Fibroblast of peridontal ligament (primary cell): Measurements from ENCODE around the gene SPATA33.

ENCODE experiments used
- DNase-seq: peaks from one replicate; pipeline ENCODE4 v3.0.0-alpha.2; 2010; ENCODE audit errors: extremely low read depth

SPATA33 gene

GRCh38 chr16:89657442-89658220 lies at the start of gene SPATA33, which contains the start of gene CHMP1A:
SPATA33 (plus strand) TSS chr16:89657836; CDS start chr16:89657912, 76 bp downstream.
CHMP1A (minus strand) TSS chr16:89657708; CDS start chr16:89657588, 120 bp downstream.
- peak; percentile 78 for DNase-seq

- no peak for DNase-seq
These were observed 49.5 kb upstream of the SPATA33 start for GRCh38 chr16:89607937-89608740.

GRCh38 chr16:89610108-89610453 lies 47.6 kb upstream of the SPATA33 start:
- no peak for DNase-seq

GRCh38 chr16:89612415-89613166 lies 45.0 kb upstream of the SPATA33 start:
- DNase-seq = no peak

GRCh38 chr16:89613231-89613953 lies 44.2 kb upstream of the SPATA33 start, which contains the start of gene DPEP1:
DPEP1 (plus strand) TSS chr16:89613642; CDS start chr16:89630411, 16,769 bp downstream.
- DNase-seq = no peak

GRCh38 chr16:89613954-89614459 lies 43.6 kb upstream of the SPATA33 start:
- no peak for DNase-seq

- DNase-seq = no peak
These were observed 42.5 kb upstream of the SPATA33 start for GRCh38 chr16:89615176-89615575.

- DNase-seq = no peak
These were observed 42.0 kb upstream of the SPATA33 start for GRCh38 chr16:89615596-89616090.

- no peak for DNase-seq
These were observed 41.0 kb upstream of the SPATA33 start for GRCh38 chr16:89616623-89617022.

GRCh38 chr16:89617036-89617435 lies 40.6 kb upstream of the SPATA33 start:
- no peak for DNase-seq

- peak; percentile 32 for DNase-seq
These were observed 39.3 kb upstream of the SPATA33 start for GRCh38 chr16:89618109-89618998.

GRCh38 chr16:89619840-89620239 lies 37.8 kb upstream of the SPATA33 start:
- DNase-seq = peak; percentile 46

GRCh38 chr16:89620406-89620841 lies 37.2 kb upstream of the SPATA33 start:
- DNase-seq = peak; percentile 6

- no peak for DNase-seq
These were observed 36.4 kb upstream of the SPATA33 start for GRCh38 chr16:89621136-89621697.

GRCh38 chr16:89621698-89622409 lies 35.8 kb upstream of the SPATA33 start:
- no peak for DNase-seq

GRCh38 chr16:89623511-89624261 lies 34.0 kb upstream of the SPATA33 start:
- peak; percentile 5 for DNase-seq

GRCh38 chr16:89624777-89625761 lies 32.6 kb upstream of the SPATA33 start:
- no peak for DNase-seq
